ENCODE measurements around the gene KCNMB2. TPM values are rescaled to one million over a fixed set of nuclear protein-coding genes. Genes with fewer than 3 reads are reported as not detected.

KCNMB2 gene
- total RNA-seq, 1 donor from 2014 or later: 1.2 TPM

DNA sequence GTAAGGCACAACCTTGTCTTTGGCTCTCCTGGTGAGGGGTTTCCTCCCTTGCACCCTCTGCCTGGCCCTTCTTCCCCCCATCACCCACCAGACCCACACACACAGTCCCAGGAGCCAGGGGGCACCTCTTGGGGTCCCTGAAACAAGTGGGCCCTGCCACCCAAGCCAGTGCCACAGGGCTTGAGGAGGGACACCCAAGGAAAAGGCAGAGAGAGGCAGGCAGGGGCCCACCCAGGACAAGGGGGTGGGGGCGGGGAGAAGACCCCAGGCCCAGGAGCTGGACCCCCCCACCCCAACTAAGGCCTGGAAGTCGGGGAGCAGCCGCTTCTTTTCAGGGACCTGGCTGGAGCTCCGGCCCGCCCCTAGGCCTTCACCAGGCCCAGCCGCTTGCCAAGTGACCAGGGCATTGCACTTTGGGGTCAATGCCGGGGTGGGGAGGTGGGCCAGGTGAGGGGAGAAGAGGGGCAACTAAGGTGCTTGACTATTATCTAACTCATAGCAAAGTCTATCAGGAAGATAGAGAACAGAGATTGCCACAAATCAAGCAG, 88.9 kb downstream of the KCNMB2 start:
- TF ChIP-seq, protein P1, sequence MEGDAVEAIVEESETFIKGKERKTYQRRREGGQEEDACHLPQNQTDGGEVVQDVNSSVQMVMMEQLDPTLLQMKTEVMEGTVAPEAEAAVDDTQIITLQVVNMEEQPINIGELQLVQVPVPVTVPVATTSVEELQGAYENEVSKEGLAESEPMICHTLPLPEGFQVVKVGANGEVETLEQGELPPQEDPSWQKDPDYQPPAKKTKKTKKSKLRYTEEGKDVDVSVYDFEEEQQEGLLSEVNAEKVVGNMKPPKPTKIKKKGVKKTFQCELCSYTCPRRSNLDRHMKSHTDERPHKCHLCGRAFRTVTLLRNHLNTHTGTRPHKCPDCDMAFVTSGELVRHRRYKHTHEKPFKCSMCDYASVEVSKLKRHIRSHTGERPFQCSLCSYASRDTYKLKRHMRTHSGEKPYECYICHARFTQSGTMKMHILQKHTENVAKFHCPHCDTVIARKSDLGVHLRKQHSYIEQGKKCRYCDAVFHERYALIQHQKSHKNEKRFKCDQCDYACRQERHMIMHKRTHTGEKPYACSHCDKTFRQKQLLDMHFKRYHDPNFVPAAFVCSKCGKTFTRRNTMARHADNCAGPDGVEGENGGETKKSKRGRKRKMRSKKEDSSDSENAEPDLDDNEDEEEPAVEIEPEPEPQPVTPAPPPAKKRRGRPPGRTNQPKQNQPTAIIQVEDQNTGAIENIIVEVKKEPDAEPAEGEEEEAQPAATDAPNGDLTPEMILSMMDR (IDR thresholded peaks at IDR 0.05): no peak
- H3K27me3 ChIP-seq: no peaks in the 10 kb centered on the region
- H3K4me1 ChIP-seq: no peaks in the 10 kb centered on the region
- no peaks in the 10 kb centered on the region for H3K9me3 ChIP-seq
- no peak for DNase-seq
- intact Hi-C loops (cut with DNase I): no loop called here
- peak; percentile 15 for ATAC-seq
- no peak overlapping the region for H3K27ac ChIP-seq
- no peaks in the 10 kb centered on the region for H3K36me3 ChIP-seq
- H3K4me3 ChIP-seq: no peak overlapping the region

DNA sequence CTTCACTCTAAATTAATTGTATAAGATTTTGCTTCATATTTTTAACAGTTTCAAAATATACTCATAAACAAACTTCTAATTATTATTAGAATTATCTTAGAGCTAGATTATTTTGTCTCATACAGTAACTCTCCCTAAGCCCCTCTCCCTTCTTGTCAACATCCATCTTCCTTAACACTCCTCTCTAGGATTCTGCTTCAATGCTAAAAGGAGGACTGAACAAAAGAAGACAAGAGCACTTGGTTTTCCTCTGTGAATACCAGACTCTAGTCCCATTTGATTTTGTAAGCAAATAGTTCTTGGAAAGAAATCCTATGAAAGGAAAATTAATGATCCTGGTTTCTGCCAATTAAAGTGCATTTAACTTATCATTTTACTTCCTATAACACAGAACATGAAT, 91.8 kb downstream of the KCNMB2 start:
- no peaks in the 10 kb centered on the region for H3K9me3 ChIP-seq
- no peak overlapping the region for H3K27ac ChIP-seq
- ATAC-seq: no peak
- TF ChIP-seq, protein P1 (IDR thresholded peaks at IDR 0.05): no peak
- no peak overlapping the region for H3K4me3 ChIP-seq
- DNase-seq: no peak
- H3K4me1 ChIP-seq: no peaks in the 10 kb centered on the region
- no peaks in the 10 kb centered on the region for H3K27me3 ChIP-seq
- no peaks in the 10 kb centered on the region for H3K36me3 ChIP-seq
- intact Hi-C loops (cut with DNase I): no loop called here

DNA sequence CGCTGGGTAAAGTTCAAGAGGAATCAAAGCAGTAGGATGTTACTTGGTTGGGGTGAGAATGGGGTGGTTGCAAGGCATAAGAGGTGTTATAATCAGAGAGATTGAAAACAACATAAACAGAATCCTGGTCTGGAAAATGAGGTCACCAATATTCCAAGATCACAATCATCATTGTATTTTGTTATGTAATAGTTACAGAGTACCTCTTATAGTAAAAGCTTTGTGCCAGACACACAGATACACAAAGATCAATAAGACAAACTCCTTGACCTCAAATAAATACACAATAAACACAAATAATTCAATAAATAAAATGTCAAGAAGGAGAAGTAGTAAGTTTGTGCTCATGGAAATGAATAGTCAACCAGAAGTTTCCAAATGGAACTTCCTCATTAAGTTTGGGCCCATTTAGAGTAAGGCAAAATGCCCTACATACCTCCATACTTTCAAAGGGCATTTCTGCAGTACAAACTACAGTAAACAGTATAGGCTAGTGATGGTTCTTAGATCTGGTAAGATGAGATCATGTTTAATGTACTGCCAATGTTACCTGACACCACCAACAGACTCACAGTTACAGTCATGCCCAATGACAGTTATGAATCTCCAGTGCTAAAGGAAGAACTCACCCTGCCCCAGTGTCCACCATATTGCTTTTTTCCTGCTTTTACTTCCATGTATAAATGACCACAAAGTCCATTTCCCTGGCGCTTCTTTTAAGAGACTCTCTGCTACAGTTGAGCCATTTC, 93.4 kb downstream of the KCNMB2 start:
- Histone ChIP-seq H3K27ac (no peak overlapping the region), H3K9me3 (no peaks in the 10 kb centered on the region), H3K4me3 (no peak overlapping the region), H3K36me3 (no peaks in the 10 kb centered on the region), H3K4me1 (no peaks in the 10 kb centered on the region), H3K27me3 (no peaks in the 10 kb centered on the region)
- no peak for ATAC-seq
- intact Hi-C loops (cut with DNase I): no loop called here
- TF ChIP-seq, protein P1 (IDR thresholded peaks at IDR 0.05): no peak
- no peak for DNase-seq

DNA sequence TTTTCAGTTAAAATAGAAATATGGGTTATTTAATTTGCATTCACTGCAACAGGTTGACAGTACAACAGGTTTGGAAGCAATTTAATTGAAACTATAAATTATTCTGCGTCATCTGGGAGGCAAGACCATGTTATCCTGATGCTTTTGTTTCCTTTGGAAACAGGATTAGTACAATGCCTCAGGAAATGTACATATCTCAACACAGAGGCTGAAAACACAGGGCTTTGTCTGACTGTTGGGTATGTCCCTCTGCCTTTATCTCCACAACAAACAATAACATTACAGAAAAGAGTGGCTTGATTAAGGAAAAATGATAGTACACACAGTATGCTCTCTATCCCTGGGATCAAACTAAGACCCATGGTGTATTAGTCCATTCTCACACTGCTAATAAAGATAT, 95.7 kb downstream of the KCNMB2 start:
- DNase-seq (no peak), ATAC-seq (no peak)
- Histone ChIP-seq H3K4me1 (no peaks in the 10 kb centered on the region), H3K9me3 (no peaks in the 10 kb centered on the region), H3K27me3 (no peaks in the 10 kb centered on the region), H3K4me3 (no peak overlapping the region), H3K36me3 (no peaks in the 10 kb centered on the region), H3K27ac (no peak overlapping the region)
- TF ChIP-seq, protein P1 (IDR thresholded peaks at IDR 0.05): no peak
- intact Hi-C loops (cut with DNase I): no loop called here

DNA sequence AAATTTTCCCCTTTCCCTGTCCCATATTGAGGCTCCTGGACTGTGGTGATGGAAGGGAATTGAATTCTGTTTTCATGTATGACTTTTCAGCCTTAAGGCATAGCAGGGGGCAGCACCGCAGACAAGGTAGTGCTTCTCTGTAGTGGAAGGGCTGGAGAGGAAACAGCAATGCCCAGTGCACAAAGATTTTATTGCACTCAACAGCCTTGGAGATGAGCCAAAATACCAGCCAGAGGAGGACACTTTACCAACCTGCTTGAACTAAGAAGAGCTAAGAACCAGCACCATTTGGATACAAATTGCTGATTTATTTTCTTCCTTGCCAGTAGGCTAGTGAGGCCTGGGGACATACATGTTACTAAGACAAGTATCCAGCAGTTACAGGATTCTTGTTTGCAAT, 98.7 kb downstream of the KCNMB2 start:
- no peak overlapping the region for H3K27ac ChIP-seq
- ATAC-seq: no peak
- no peak for DNase-seq
- H3K4me1 ChIP-seq: no peaks in the 10 kb centered on the region
- no peaks in the 10 kb centered on the region for H3K9me3 ChIP-seq
- H3K36me3 ChIP-seq: no peaks in the 10 kb centered on the region
- no peaks in the 10 kb centered on the region for H3K27me3 ChIP-seq
- TF ChIP-seq, protein P1 (IDR thresholded peaks at IDR 0.05): no peak
- H3K4me3 ChIP-seq: no peak overlapping the region
- intact Hi-C loops (cut with DNase I): no loop called here

Data from upper lobe of right lung (tissue), 1 donor.